GM23248 (cell line): ENCODE results near the gene WNT7B. TPM values are rescaled to one million over a fixed set of nuclear protein-coding genes. Genes with fewer than 3 reads are reported as not detected.

ENCODE experiments used
- DNase-seq: peaks from one replicate; pipeline ENCODE4 v3.0.0-alpha.2; 2015
- H2AFZ ChIP-seq: fragments of 200-600 bp; sonication (generic); 2 replicates; pipeline ENCODE4 v1.6.1; 2016; ENCODE audit warnings: antibody characterized with exemption
- H3F3A ChIP-seq: fragments of 200-600 bp; sonication (generic); 2 replicates; pipeline ENCODE4 v1.6.1; 2016; ENCODE audit warnings: mild to moderate bottlenecking, antibody characterized with exemption, mixed run types; ENCODE audit not compliant: insufficient read depth
- H3K27ac ChIP-seq: fragments of 200-600 bp; sonication (generic); 2 replicates; pipeline ENCODE4 v1.5.1; 2016; ENCODE audit warnings: mild to moderate bottlenecking
- H3K27me3 ChIP-seq: fragments of 200-600 bp; sonication (generic); replicated peaks from 2 replicates; pipeline ENCODE4 v1.6.1; 2016; ENCODE audit warnings: mild to moderate bottlenecking; ENCODE audit not compliant: insufficient read depth
- H3K36me3 ChIP-seq: fragments of 200-600 bp; sonication (generic); 2 replicates; pipeline ENCODE4 v1.6.1; 2016; ENCODE audit warnings: low read depth, mild to moderate bottlenecking
- H3K4me1 ChIP-seq: fragments of 200-600 bp; sonication (generic); 2 replicates; pipeline ENCODE4 v1.6.1; 2016; ENCODE audit warnings: mild to moderate bottlenecking; ENCODE audit not compliant: insufficient read depth
- H3K4me2 ChIP-seq: fragments of 200-600 bp; sonication (generic); one replicate; pipeline ENCODE4 v1.6.1; 2016; ENCODE audit warnings: mild to moderate bottlenecking; ENCODE audit not compliant: unreplicated experiment
- H3K4me3 ChIP-seq: fragments of 200-600 bp; sonication (generic); 2 replicates; pipeline ENCODE4 v1.5.1; 2016; ENCODE audit warnings: mild to moderate bottlenecking
- H3K79me2 ChIP-seq: fragments of 200-600 bp; sonication (generic); 2 replicates; pipeline ENCODE4 v1.6.1; 2016; ENCODE audit warnings: mild to moderate bottlenecking; ENCODE audit not compliant: insufficient read depth
- H3K9ac ChIP-seq: fragments of 200-600 bp; sonication (generic); 2 replicates; pipeline ENCODE4 v1.6.1; 2016; ENCODE audit warnings: mild to moderate bottlenecking
- H3K9me2 ChIP-seq: fragments of 200-600 bp; sonication (generic); 2 replicates; pipeline ENCODE4 v1.6.1; 2016; ENCODE audit warnings: mixed run types, mild to moderate bottlenecking, moderate library complexity; ENCODE audit not compliant: insufficient read depth
- H3K9me3 ChIP-seq: fragments of 200-600 bp; sonication (generic); one replicate; pipeline ENCODE4 v1.6.1; 2017; ENCODE audit warnings: low read depth
- H4K20me1 ChIP-seq: fragments of 200-600 bp; sonication (generic); 2 replicates; pipeline ENCODE4 v1.6.0; 2016; ENCODE audit not compliant: insufficient read depth
- EZH2 ChIP-seq: fragments of 200-600 bp; sonication (generic); IDR thresholded peaks from 2 replicates; pipeline ENCODE4 v1.6.1; 2018; ENCODE audit warnings: antibody characterized with exemption, mild to moderate bottlenecking; ENCODE audit not compliant: insufficient read depth, poor library complexity, severe bottlenecking
- EZH2phosphoT487 ChIP-seq: fragments of 200-600 bp; sonication (generic); IDR thresholded peaks from 2 replicates; pipeline ENCODE4 v1.6.1; 2018; ENCODE audit warnings: antibody characterized with exemption, moderate library complexity, mild to moderate bottlenecking, low read depth; ENCODE audit not compliant: insufficient read depth
- WGBS, 2 experiments: methylation state at CpG; one replicate each; pipeline ENCODE4 v1.1.6; 2015 to 2017; ENCODE audit warnings: low lambda C conversion rate in 2 of 2, low coverage in 1 of 2; ENCODE audit errors: missing lambda C conversion rate in 2 of 2; 5-methylcytosine and 5-hydroxymethylcytosine counted together
- in situ Hi-C: fragments of 300-500 bp; cut with MboI; formaldehyde crosslinking; loops from 2 replicates; pipeline ENCODE4 v1.15.0; 2020
- polyA plus RNA-seq: library from polyadenylated mRNA; unstranded; fragments of >200 nt; fragmentation: Nextera tagmentation; extraction: Ambion mirVana; gene quantifications from 2 replicates; pipeline ENCODE4 v1.2.1, GENCODE V29; 2016
- total RNA-seq: library from RNA; depleted of rRNA; stranded (reverse); fragments of >200 nt; shearing (Covaris generic); gene quantifications from 2 replicates; pipeline ENCODE4 v1.2.3, GENCODE V29; 2014

The WNT7B gene
- total and polyA plus RNA-seq, 2 experiments from 2014 or later = not detected

GRCh38 chr22:45891996-45892621 lies 84.9 kb downstream of the WNT7B start:
- no peaks in the 10 kb centered on the region for H3K9me3 ChIP-seq
- H3K4me2 ChIP-seq = no peak overlapping the region
- no peaks in the 10 kb centered on the region for H4K20me1 ChIP-seq
- no peak overlapping the region for H3K9ac ChIP-seq
- TF ChIP-seq EZH2 (no peak), EZH2phosphoT487 (no peak)
- no peak overlapping the region for H3K27ac ChIP-seq
- H3K4me1 ChIP-seq = no peaks in the 10 kb centered on the region
- H3K9me2 ChIP-seq = no peaks in the 10 kb centered on the region
- no peaks in the 10 kb centered on the region for H3K79me2 ChIP-seq
- H3F3A ChIP-seq = no peaks in the 10 kb centered on the region
- no peaks in the 10 kb centered on the region for H3K36me3 ChIP-seq
- H3K4me3 ChIP-seq = no peak overlapping the region
- no peak for DNase-seq
- in situ Hi-C loops = no loop called here
- peaks cover 13% of the 10 kb centered on the region; the same call in 1 of the 2 replicates for H3K27me3 ChIP-seq
- no peak overlapping the region for H2AFZ ChIP-seq
- 65 to 67% methylated on average over 22 of the region's 22 CpGs for WGBS, 2 experiments

DNA sequence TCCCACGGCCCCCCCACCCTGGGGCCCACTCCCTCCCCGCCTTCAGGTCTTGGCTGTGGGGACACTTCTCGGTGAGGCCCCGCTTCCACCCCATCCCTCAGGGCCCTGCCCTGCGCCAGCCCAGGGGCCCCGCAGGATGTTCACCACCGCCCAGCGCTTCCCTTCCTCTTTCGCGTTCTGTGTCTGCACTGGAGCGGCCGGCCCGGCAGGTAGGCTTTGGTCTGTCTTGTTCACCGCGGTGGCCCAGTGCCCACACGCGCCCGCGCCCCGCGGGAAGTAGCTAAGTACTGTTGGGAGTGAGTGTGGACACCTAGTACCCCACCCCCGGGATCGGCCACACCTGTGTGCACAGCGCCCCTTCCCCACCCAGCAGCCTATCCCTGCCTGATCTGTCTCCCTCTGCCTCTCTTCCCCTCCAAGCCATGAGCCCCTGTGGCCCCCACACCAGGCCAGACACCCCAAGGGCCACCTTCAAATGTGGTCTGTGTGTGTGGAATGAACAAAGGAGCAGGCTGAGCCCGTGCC lies 85.4 kb downstream of the WNT7B start:
- Histone ChIP-seq H2AFZ (no peak overlapping the region), H3K4me3 (no peak overlapping the region), H3K9ac (no peak overlapping the region), H3K9me3 (no peaks in the 10 kb centered on the region), H4K20me1 (no peaks in the 10 kb centered on the region), H3K27ac (no peak overlapping the region), H3K79me2 (no peaks in the 10 kb centered on the region), H3K4me1 (no peaks in the 10 kb centered on the region), H3K27me3 (peaks cover 13% of the 10 kb centered on the region; the same call in 1 of the 2 replicates), H3K4me2 (no peak overlapping the region), H3K9me2 (no peaks in the 10 kb centered on the region), H3F3A (no peaks in the 10 kb centered on the region), H3K36me3 (no peaks in the 10 kb centered on the region)
- in situ Hi-C loops = no loop called here
- no peak for TF ChIP-seq EZH2
- no peak for TF ChIP-seq EZH2phosphoT487
- WGBS, 2 experiments = 69 to 81% methylated on average over 14 to 25 of the region's 25 CpGs
- DNase-seq = no peak

DNA sequence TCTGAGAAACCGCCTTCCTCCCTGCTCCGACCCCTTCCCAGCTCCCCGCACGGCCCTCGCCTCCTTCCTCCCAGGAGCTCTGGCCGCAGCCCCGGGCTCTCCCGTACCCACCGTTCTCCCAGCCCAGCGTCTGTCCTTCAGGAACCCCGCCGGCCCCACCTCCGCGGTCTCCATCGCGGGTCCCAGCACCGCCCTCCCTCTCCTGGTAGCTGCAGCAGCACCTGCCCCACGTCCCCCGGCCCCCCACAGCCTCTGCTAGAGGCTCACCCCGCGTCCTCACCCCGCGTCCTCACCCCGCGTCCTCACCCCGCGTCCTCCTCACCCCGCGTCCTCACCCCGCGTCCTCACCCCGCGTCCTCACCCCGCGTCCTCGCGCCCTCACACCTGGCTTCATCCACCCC lies 85.9 kb downstream of the WNT7B start:
- no peak for DNase-seq
- WGBS, 2 experiments = 67 to 74% methylated on average over 6 to 37 of the region's 37 CpGs
- H3K4me1 ChIP-seq = no peaks in the 10 kb centered on the region
- no peak overlapping the region for H2AFZ ChIP-seq
- no peaks in the 10 kb centered on the region for H3K79me2 ChIP-seq
- no peaks in the 10 kb centered on the region for H3K36me3 ChIP-seq
- in situ Hi-C loops = no loop called here
- H3K9me2 ChIP-seq = no peaks in the 10 kb centered on the region
- H3K9me3 ChIP-seq = no peaks in the 10 kb centered on the region
- peaks cover 13% of the 10 kb centered on the region; the same call in 1 of the 2 replicates for H3K27me3 ChIP-seq
- no peak overlapping the region for H3K4me2 ChIP-seq
- TF ChIP-seq EZH2phosphoT487 (no peak), EZH2 (no peak)
- H4K20me1 ChIP-seq = no peaks in the 10 kb centered on the region
- no peak overlapping the region for H3K4me3 ChIP-seq
- H3F3A ChIP-seq = no peaks in the 10 kb centered on the region
- no peak overlapping the region for H3K9ac ChIP-seq
- H3K27ac ChIP-seq = no peak overlapping the region

- Histone ChIP-seq H3K79me2 (no peaks in the 10 kb centered on the region), H3K4me3 (no peak overlapping the region), H3K9ac (no peak overlapping the region), H3K27me3 (peaks cover 13% of the 10 kb centered on the region; the same call in 1 of the 2 replicates), H3K9me3 (no peaks in the 10 kb centered on the region), H3K36me3 (no peaks in the 10 kb centered on the region), H3K4me2 (no peak overlapping the region), H3K9me2 (no peaks in the 10 kb centered on the region), H4K20me1 (no peaks in the 10 kb centered on the region), H3K4me1 (no peaks in the 10 kb centered on the region), H3F3A (no peaks in the 10 kb centered on the region), H3K27ac (no peak overlapping the region), H2AFZ (no peak overlapping the region)
- no peak for DNase-seq
- in situ Hi-C loops = no loop called here
- 76 to 87% methylated on average over 12 to 26 of the region's 26 CpGs for WGBS, 2 experiments
- TF ChIP-seq EZH2phosphoT487 (no peak), EZH2 (no peak)
Measured at GRCh38 chr22:45890351-45890635, 86.7 kb downstream of the WNT7B start.
